Middle frontal gyrus (tissue), 1 donor: ENCODE data around the gene PHF5A.

Source experiments
- DNase-seq: peaks from one replicate; pipeline ENCODE4 v3.0.0-alpha.2; 2015; ENCODE audit warnings: low spot score; ENCODE audit errors: extremely low spot score

The PHF5A gene

GRCh38 chr22:41417622-41418390 lies 50.7 kb downstream of the PHF5A start:
- DNase-seq: peak; percentile 90

DNA sequence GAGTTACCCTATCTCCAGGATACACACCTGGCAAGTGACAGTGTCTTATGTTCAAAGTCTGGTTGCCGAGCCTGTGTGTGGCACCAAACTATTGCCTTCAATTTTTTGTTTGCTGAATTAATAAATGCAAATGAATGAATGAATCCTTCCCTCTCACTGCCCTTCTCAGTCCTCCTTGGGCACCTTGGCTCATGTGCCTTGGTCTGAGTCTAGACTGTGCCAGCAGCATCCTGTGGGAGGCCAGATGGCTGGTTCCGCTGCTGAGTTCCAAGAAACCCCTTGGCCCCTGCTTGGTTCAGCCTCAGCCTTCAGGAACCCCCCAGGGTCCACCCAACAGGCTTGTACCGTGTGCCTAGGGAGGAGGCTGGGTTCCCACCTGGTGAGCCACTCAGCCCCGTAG lies 52.9 kb downstream of the PHF5A start:
- no peak for DNase-seq

GRCh38 chr22:41411021-41411851 lies 57.3 kb downstream of the PHF5A start:
- DNase-seq: peak; percentile 37

GRCh38 chr22:41410311-41410751 lies 58.2 kb downstream of the PHF5A start:
- no peak for DNase-seq
